Left lung (tissue), 10 donors: ENCODE results near the gene ASIC2. TPM values are rescaled to one million over a fixed set of nuclear protein-coding genes. Genes with fewer than 3 reads are reported as not detected.

Experiments
- ATAC-seq: fragments of 200-7000 bp; cut with Tn5 transposase; one replicate; pipeline ENCODE4 v1.9.1; 2020; ENCODE audit warnings: moderate library complexity
- DNase-seq, 4 donors: peaks; one replicate each; pipeline ENCODE4 v3.0.0-alpha.2; 2013 to 2020
- H3K27ac ChIP-seq, 2 donors: fragments of 200-600 bp; sonication (generic) in 1 of 2; one replicate each; pipeline versions ENCODE4 v1.5.0 to v1.8.0; 2020 to 2021
- H3K27me3 ChIP-seq, 2 donors: fragments of 200-600 bp; sonication (generic) in 1 of 2; one replicate each; pipeline versions ENCODE4 v1.5.0 to v1.8.0; 2020 to 2021
- H3K36me3 ChIP-seq, 2 donors: fragments of 200-600 bp; sonication (generic) in 1 of 2; one replicate each; pipeline versions ENCODE4 v1.5.0 to v1.8.0; 2020 to 2021
- H3K4me1 ChIP-seq, 2 donors: fragments of 200-600 bp; one replicate each; pipeline ENCODE4 v1.8.0; 2021
- H3K4me3 ChIP-seq, 2 donors: fragments of 200-600 bp; sonication (generic) in 1 of 2; one replicate each; pipeline versions ENCODE4 v1.5.0 to v1.8.0; 2020 to 2021; ENCODE audit warnings: mild to moderate bottlenecking in 1 of 2
- H3K9me3 ChIP-seq, 2 donors: fragments of 200-600 bp; sonication (generic) in 1 of 2; one replicate each; pipeline versions ENCODE4 v1.5.0 to v1.8.0; 2020 to 2021
- intact Hi-C, 2 donors: fragments of 100-400 bp; cut with DNase I; formaldehyde crosslinking; loops; one replicate each; pipeline versions ENCODE4 v1.11.2 to v1.14.2; 2022
- polyA plus RNA-seq, 6 donors: library from polyadenylated mRNA; unstranded; fragments of 120-200 nt; gene quantifications; one replicate each; pipeline ENCODE4 v1.2.1, GENCODE V29; 2013; ENCODE audit not compliant: insufficient read length in 6 of 6
- total RNA-seq, 2 donors: library from RNA; stranded (reverse); fragmentation: NEBNext Ultra II Directional; extraction: Animal tissue kit (Norgen Biotek cat#: 25700); gene quantifications; one replicate each; pipeline ENCODE4 v1.2.1, GENCODE V29; 2021
- TF ChIP-seq, protein P1 (sequence below), 2 donors: fragments of 200-600 bp; sonication (generic) in 1 of 2; IDR thresholded peaks; one replicate each; pipeline versions ENCODE4 v1.5.0 to v1.8.0; 2021; ENCODE audit warnings: antibody characterized with exemption in 2 of 2
- donor health status: DM: no; HTN: yes; CAD: no.
- donor health status: DM: no; HTN: no; CAD: no.

The ASIC2 gene
- total and polyA plus RNA-seq, 8 donors = 0.08 to 0.59 (median 0.46) TPM

- intact Hi-C loops = no loop called here
- H3K27ac ChIP-seq = no peak overlapping the region
- DNase-seq (no peak), ATAC-seq (no peak)
- H3K9me3 ChIP-seq = no peaks in the 10 kb centered on the region
- peaks cover 0 to 33% of the 10 kb centered on the region in 2 donors for H3K27me3 ChIP-seq
- H3K4me1 ChIP-seq = no peaks in the 10 kb centered on the region
- no peak overlapping the region for H3K4me3 ChIP-seq
- TF ChIP-seq, protein P1, sequence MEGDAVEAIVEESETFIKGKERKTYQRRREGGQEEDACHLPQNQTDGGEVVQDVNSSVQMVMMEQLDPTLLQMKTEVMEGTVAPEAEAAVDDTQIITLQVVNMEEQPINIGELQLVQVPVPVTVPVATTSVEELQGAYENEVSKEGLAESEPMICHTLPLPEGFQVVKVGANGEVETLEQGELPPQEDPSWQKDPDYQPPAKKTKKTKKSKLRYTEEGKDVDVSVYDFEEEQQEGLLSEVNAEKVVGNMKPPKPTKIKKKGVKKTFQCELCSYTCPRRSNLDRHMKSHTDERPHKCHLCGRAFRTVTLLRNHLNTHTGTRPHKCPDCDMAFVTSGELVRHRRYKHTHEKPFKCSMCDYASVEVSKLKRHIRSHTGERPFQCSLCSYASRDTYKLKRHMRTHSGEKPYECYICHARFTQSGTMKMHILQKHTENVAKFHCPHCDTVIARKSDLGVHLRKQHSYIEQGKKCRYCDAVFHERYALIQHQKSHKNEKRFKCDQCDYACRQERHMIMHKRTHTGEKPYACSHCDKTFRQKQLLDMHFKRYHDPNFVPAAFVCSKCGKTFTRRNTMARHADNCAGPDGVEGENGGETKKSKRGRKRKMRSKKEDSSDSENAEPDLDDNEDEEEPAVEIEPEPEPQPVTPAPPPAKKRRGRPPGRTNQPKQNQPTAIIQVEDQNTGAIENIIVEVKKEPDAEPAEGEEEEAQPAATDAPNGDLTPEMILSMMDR (IDR thresholded peaks at IDR 0.05) = no peak
- H3K36me3 ChIP-seq = no peaks in the 10 kb centered on the region
Measured at GRCh38 chr17:33204156-33204555, 88.9 kb downstream of the ASIC2 start.

DNA sequence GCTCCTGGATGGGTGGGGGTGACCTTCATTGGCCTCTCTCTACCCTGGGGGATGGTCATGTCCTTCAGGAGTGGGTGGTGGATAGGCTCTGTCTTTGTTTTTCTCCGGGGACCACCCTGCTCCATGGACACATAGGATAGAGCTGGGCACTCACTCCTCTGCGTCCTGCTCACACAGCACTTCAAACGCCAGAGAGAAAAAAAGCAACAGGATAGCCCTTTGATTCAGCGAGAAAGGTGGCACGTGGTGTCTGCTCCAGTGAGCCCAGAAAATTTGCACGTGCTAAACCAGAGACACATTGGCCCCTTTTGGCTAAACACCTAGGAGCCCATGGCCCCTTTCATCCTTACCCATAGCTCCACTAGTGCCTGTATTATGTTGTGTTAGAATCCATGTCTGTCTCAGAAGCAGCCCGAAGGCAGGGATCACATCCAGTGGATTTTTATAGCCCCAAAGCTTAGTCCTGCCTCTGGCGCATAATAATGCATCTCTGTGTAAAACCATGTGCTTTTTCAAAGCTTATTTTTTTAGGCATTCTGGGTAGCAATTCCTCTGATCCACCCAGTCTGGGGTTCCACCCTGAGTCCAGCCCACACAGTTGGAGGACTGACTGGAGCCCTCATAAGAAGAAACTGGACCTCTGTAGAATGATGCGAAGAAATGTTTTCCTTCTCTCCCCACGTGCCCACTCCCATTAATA is 90.1 kb downstream of the ASIC2 start:
- DNase-seq (no peak), ATAC-seq (no peak)
- intact Hi-C loops = no loop called here
- Histone ChIP-seq H3K4me3 (no peak overlapping the region), H3K4me1 (no peaks in the 10 kb centered on the region), H3K27ac (no peak overlapping the region), H3K36me3 (no peaks in the 10 kb centered on the region), H3K27me3 (peaks cover 0 to 31% of the 10 kb centered on the region in 2 donors), H3K9me3 (no peaks in the 10 kb centered on the region)
- TF ChIP-seq, protein P1 (IDR thresholded peaks at IDR 0.05) = no peak

DNA sequence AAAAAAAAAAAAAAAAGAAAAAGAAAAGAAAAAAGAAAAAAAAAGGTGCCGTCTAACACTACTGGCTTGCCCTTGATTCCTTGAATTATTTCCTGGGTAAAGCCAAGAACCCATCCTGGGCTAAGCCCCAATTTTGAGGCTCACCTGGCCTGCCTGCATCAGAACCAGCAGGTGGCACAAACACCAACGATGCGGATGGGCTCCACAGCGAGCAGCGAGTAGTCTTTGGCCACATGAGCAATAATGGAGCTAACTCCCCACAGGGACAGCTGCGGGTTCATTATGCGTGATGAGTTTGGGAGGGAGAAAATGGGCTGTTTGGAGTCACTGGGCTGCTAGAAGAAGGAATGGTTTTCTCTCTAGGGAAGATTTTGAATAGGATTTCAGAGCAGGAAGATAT is 91.1 kb downstream of the ASIC2 start:
- H3K36me3 ChIP-seq = no peaks in the 10 kb centered on the region
- no peaks in the 10 kb centered on the region for H3K9me3 ChIP-seq
- H3K4me3 ChIP-seq = no peak overlapping the region
- no peak overlapping the region for H3K27ac ChIP-seq
- peaks cover 0 to 28% of the 10 kb centered on the region in 2 donors for H3K27me3 ChIP-seq
- DNase-seq = no peak
- ATAC-seq = no peak
- no peaks in the 10 kb centered on the region for H3K4me1 ChIP-seq
- intact Hi-C loops = no loop called here
- TF ChIP-seq, protein P1 (IDR thresholded peaks at IDR 0.05) = no peak

DNA sequence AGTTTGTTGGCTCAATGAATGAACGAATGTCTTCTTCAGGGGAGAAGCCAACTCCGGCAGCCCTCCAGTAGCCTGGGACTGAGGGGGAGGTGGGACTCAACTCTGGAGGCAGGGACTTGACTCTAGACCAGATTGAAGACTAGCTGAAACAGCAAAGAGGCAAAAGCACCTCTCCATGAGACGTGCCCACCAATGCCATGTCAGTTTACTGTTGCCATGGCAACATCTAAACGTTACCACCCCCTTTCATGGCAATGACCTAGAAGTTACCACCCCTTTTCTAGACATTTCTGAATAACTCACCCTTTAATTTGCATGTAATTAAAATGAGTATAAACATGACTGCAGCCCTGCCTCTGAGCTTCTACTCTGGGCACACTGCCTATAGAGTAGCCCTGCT is 91.8 kb downstream of the ASIC2 start:
- H3K9me3 ChIP-seq = no peaks in the 10 kb centered on the region
- no peaks in the 10 kb centered on the region for H3K4me1 ChIP-seq
- TF ChIP-seq, protein P1 (IDR thresholded peaks at IDR 0.05) = no peak
- ATAC-seq (no peak), DNase-seq (no peak)
- no peak overlapping the region for H3K4me3 ChIP-seq
- intact Hi-C loops = no loop called here
- H3K27ac ChIP-seq = no peak overlapping the region
- peaks cover 0 to 28% of the 10 kb centered on the region in 2 donors for H3K27me3 ChIP-seq
- no peaks in the 10 kb centered on the region for H3K36me3 ChIP-seq

- Histone ChIP-seq H3K9me3 (no peaks in the 10 kb centered on the region), H3K4me1 (no peaks in the 10 kb centered on the region), H3K36me3 (no peaks in the 10 kb centered on the region), H3K4me3 (no peak overlapping the region), H3K27me3 (peaks cover 0 to 28% of the 10 kb centered on the region in 2 donors), H3K27ac (no peak overlapping the region)
- intact Hi-C loops = no loop called here
- no peak for ATAC-seq
- no peak for DNase-seq
- TF ChIP-seq, protein P1 (IDR thresholded peaks at IDR 0.05) = no peak
Measured at GRCh38 chr17:33200587-33200986, 92.5 kb downstream of the ASIC2 start.
